SK-N-SH (cell line): ENCODE results near the gene EFS.

Experiments
- CHD2 ChIP-seq: fragments of 150-350 bp; IDR thresholded peaks from 2 replicates; pipeline ENCODE4 v1.6.1; 2018; ENCODE audit warnings: low read length; ENCODE audit not compliant: partially characterized antibody
- EP300 ChIP-seq, 2 experiments: IDR thresholded peaks; 2 replicates each; pipeline versions ENCODE4 v1.4.0 to v1.6.1; 2012; ENCODE audit warnings: borderline replicate concordance in 1 of 2, low read depth in 1 of 2, low read length in 1 of 2
- FOXM1 ChIP-seq: IDR thresholded peaks from 2 replicates; pipeline ENCODE4 v1.4.0; 2012; ENCODE audit warnings: low read depth, mild to moderate bottlenecking
- POLR2AphosphoS5 ChIP-seq: IDR thresholded peaks from 2 replicates; pipeline ENCODE4 v1.6.1; 2012; ENCODE audit warnings: low read depth, low read length
- SIN3A ChIP-seq: IDR thresholded peaks from 2 replicates; pipeline ENCODE4 v1.6.1; 2012; ENCODE audit warnings: low read depth, mild to moderate bottlenecking, low read length, moderate library complexity, borderline replicate concordance
- SMC3 ChIP-seq: IDR thresholded peaks from 2 replicates; pipeline ENCODE4 v1.6.1; 2012; ENCODE audit warnings: low read depth, low read length, improper control_type of control experiment
- TF ChIP-seq, protein P1 (sequence below): IDR thresholded peaks from 2 replicates; pipeline ENCODE4 v1.4.0; 2012; ENCODE audit warnings: low read depth
- TF ChIP-seq, protein P2 (sequence below): fragments of 200-600 bp; sonication (generic); IDR thresholded peaks from 2 replicates; pipeline ENCODE4 v1.6.1; 2017; ENCODE audit warnings: antibody characterized with exemption, mild to moderate bottlenecking, moderate library complexity

DNA sequence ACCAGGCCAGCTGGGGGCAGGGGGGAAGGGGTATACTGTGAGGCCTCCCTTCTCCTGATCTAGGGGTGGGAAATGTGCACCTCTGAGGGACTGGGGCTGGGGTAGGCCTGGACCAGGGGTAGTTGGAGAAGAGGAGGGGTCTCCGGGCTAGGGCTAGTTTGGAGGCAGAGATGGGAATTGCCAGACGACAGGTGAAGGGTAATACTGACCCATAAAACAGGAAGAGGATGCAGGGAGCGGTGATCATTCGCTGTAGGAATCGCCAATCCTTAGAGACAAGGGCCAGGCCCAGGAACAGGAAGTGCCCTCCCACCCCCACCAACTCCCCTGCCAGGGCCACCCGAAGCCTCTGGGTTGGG, 16.7 kb downstream of the EFS start:
- TF ChIP-seq POLR2AphosphoS5 (no peak), SIN3A (no peak), EP300 (IDR thresholded peaks at IDR 0.05; ENCODE audit: borderline replicate concordance in 1 of 2, low read depth in 1 of 2, low read length in 1 of 2) (no peak), CHD2 (no peak), SMC3 (no peak), FOXM1 (no peak)
- TF ChIP-seq, protein P1, sequence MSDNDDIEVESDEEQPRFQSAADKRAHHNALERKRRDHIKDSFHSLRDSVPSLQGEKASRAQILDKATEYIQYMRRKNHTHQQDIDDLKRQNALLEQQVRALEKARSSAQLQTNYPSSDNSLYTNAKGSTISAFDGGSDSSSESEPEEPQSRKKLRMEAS, result no peak
- TF ChIP-seq, protein P2, sequence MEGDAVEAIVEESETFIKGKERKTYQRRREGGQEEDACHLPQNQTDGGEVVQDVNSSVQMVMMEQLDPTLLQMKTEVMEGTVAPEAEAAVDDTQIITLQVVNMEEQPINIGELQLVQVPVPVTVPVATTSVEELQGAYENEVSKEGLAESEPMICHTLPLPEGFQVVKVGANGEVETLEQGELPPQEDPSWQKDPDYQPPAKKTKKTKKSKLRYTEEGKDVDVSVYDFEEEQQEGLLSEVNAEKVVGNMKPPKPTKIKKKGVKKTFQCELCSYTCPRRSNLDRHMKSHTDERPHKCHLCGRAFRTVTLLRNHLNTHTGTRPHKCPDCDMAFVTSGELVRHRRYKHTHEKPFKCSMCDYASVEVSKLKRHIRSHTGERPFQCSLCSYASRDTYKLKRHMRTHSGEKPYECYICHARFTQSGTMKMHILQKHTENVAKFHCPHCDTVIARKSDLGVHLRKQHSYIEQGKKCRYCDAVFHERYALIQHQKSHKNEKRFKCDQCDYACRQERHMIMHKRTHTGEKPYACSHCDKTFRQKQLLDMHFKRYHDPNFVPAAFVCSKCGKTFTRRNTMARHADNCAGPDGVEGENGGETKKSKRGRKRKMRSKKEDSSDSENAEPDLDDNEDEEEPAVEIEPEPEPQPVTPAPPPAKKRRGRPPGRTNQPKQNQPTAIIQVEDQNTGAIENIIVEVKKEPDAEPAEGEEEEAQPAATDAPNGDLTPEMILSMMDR, result no peak
